PFSK-1 (cell line): Measurements from ENCODE around the gene CYLD.

Experiments used
- FOXP2 ChIP-seq: optimal IDR thresholded peaks from 2 replicates; pipeline ENCODE3; 2011; ENCODE audit warnings: borderline replicate concordance, control low read depth, inconsistent platforms; ENCODE audit not compliant: insufficient read depth; ENCODE audit errors: extremely low read length, extremely low read depth
- POLR2AphosphoS5 ChIP-seq: IDR thresholded peaks from 2 replicates; pipeline ENCODE4 v1.6.1; 2012; ENCODE audit warnings: low read depth, mild to moderate bottlenecking, control low read depth, low read length, moderate library complexity
- SIN3A ChIP-seq: IDR thresholded peaks from 2 replicates; pipeline ENCODE4 v1.6.1; 2012; ENCODE audit warnings: mild to moderate bottlenecking, low read length, moderate library complexity, borderline replicate concordance; ENCODE audit not compliant: insufficient read depth
- TAF1 ChIP-seq: IDR thresholded peaks from 2 replicates; pipeline ENCODE4 v1.6.1; 2012; ENCODE audit warnings: low read length, control low read depth, borderline replicate concordance; ENCODE audit not compliant: insufficient read depth
- TF ChIP-seq, protein P1 (sequence below), 2 experiments: IDR thresholded peaks; 2 replicates each; pipeline versions ENCODE4 v1.6.1 to v1.8.0; 2011 to 2012; ENCODE audit warnings: low read depth in 2 of 2, low read length in 2 of 2, control low read depth in 1 of 2, inconsistent platforms in 1 of 2, mild to moderate bottlenecking in 1 of 2, moderate library complexity in 1 of 2; ENCODE audit not compliant: insufficient read depth in 1 of 2

Gene CYLD

GRCh38 chr16:50781518-50781917, 39.6 kb downstream of the CYLD start:
- TF ChIP-seq TAF1, result no peak
- TF ChIP-seq SIN3A, result no peak
- TF ChIP-seq, protein P1, sequence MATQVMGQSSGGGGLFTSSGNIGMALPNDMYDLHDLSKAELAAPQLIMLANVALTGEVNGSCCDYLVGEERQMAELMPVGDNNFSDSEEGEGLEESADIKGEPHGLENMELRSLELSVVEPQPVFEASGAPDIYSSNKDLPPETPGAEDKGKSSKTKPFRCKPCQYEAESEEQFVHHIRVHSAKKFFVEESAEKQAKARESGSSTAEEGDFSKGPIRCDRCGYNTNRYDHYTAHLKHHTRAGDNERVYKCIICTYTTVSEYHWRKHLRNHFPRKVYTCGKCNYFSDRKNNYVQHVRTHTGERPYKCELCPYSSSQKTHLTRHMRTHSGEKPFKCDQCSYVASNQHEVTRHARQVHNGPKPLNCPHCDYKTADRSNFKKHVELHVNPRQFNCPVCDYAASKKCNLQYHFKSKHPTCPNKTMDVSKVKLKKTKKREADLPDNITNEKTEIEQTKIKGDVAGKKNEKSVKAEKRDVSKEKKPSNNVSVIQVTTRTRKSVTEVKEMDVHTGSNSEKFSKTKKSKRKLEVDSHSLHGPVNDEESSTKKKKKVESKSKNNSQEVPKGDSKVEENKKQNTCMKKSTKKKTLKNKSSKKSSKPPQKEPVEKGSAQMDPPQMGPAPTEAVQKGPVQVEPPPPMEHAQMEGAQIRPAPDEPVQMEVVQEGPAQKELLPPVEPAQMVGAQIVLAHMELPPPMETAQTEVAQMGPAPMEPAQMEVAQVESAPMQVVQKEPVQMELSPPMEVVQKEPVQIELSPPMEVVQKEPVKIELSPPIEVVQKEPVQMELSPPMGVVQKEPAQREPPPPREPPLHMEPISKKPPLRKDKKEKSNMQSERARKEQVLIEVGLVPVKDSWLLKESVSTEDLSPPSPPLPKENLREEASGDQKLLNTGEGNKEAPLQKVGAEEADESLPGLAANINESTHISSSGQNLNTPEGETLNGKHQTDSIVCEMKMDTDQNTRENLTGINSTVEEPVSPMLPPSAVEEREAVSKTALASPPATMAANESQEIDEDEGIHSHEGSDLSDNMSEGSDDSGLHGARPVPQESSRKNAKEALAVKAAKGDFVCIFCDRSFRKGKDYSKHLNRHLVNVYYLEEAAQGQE (IDR thresholded peaks at IDR 0.05; ENCODE audit: insufficient read depth in 1 of 2, low read depth in 2 of 2, low read length in 2 of 2), result no peak
- no peak for TF ChIP-seq FOXP2
- TF ChIP-seq POLR2AphosphoS5, result no peak

GRCh38 chr16:50789757-50790156, 47.9 kb downstream of the CYLD start:
- TF ChIP-seq FOXP2, result no peak
- TF ChIP-seq POLR2AphosphoS5, result no peak
- TF ChIP-seq TAF1, result no peak
- TF ChIP-seq SIN3A, result no peak
- TF ChIP-seq, protein P1 (IDR thresholded peaks at IDR 0.05; ENCODE audit: insufficient read depth in 1 of 2, low read depth in 2 of 2, low read length in 2 of 2), result no peak

- TF ChIP-seq FOXP2 (no peak), TAF1 (no peak), POLR2AphosphoS5 (no peak), SIN3A (no peak)
- TF ChIP-seq, protein P1 (IDR thresholded peaks at IDR 0.05; ENCODE audit: insufficient read depth in 1 of 2, low read depth in 2 of 2, low read length in 2 of 2), result no peak
Observed at GRCh38 chr16:50791522-50791921, 49.6 kb downstream of the CYLD start.

DNA sequence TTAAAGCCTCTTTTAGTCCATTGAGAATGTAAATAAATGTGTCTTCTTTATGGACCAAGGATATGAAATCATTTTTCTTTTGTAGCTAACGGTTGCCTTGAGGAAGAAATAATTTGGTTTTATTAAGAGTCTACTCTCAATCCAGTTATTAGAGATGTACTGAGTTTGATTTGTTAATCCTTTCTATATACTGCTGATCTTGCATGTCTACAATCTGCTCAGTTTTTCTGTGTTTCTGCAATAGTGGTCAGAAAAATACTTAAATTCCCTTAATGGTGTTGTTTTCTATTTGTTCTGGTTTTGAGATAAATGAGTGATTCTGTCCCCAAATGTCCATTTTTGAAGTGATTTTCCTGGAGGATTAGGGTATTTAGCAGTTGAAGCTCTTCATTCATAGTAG, 54.9 kb downstream of the CYLD start:
- TF ChIP-seq POLR2AphosphoS5, result no peak
- TF ChIP-seq, protein P1 (IDR thresholded peaks at IDR 0.05; ENCODE audit: insufficient read depth in 1 of 2, low read depth in 2 of 2, low read length in 2 of 2), result no peak
- no peak for TF ChIP-seq TAF1
- no peak for TF ChIP-seq FOXP2
- no peak for TF ChIP-seq SIN3A

DNA sequence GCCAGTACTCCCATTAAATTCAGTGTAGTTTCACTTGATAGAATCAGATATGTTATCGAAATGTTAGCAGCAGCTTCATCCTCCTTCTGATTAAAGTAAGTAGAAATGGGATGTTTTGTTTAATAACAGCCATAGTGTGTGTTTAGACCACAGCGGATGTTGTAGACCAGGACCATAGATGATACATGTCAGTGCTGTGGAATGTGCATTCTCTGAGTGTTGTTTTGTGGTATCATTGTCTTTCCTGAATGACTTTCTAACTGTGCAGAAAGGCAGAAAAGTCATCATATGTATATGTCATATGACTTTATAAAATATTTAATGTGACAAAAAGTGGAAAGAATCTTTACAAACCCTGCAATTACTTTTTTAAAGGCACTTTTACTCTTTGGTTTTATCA, 55.6 kb downstream of the CYLD start:
- TF ChIP-seq FOXP2 (no peak), TAF1 (no peak), SIN3A (no peak), POLR2AphosphoS5 (no peak)
- TF ChIP-seq, protein P1 (IDR thresholded peaks at IDR 0.05; ENCODE audit: insufficient read depth in 1 of 2, low read depth in 2 of 2, low read length in 2 of 2), result no peak
